Heart right ventricle (tissue), 16 donors: Measurements from ENCODE around the gene PRG2. TPM values are rescaled to one million over a fixed set of nuclear protein-coding genes. Genes with fewer than 3 reads are reported as not detected.

ENCODE experiments used
- ATAC-seq, 8 donors: fragments of 200-7000 bp; cut with Tn5 transposase; one replicate each; pipeline ENCODE4 v1.9.1; 2020; ENCODE audit warnings: mild to moderate bottlenecking in 8 of 8, moderate library complexity in 8 of 8, moderate number of reproducible peaks in 1 of 8
- DNase-seq, 2 donors: peaks; one replicate each; pipeline ENCODE4 v3.0.0-alpha.2; 2020
- H3K27ac ChIP-seq, 10 donors: fragments of 200-600 bp; sonication (generic) in 2 of 10; one replicate each; pipeline versions ENCODE4 v1.5.0 to v1.8.0; 2020 to 2022; ENCODE audit warnings: mild to moderate bottlenecking in 3 of 10
- H3K27me3 ChIP-seq, 7 donors: fragments of 200-600 bp; one replicate each; pipeline ENCODE4 v1.8.0; 2021 to 2022; ENCODE audit warnings: mild to moderate bottlenecking in 2 of 7
- H3K36me3 ChIP-seq, 9 donors: fragments of 200-600 bp; sonication (generic) in 1 of 9; one replicate each; pipeline versions ENCODE4 v1.5.0 to v1.8.0; 2020 to 2022; ENCODE audit warnings: mild to moderate bottlenecking in 2 of 9
- H3K4me1 ChIP-seq, 9 donors: fragments of 200-600 bp; sonication (generic) in 1 of 9; one replicate each; pipeline versions ENCODE4 v1.5.0 to v1.8.0; 2020 to 2022; ENCODE audit warnings: mild to moderate bottlenecking in 4 of 9
- H3K4me3 ChIP-seq, 10 donors: fragments of 200-600 bp; sonication (generic) in 2 of 10; one replicate each; pipeline versions ENCODE4 v1.5.0 to v1.8.0; 2020 to 2022; ENCODE audit warnings: mild to moderate bottlenecking in 7 of 10, moderate library complexity in 2 of 10
- H3K9me3 ChIP-seq, 11 donors: fragments of 200-600 bp in 10 of 11; sonication (generic) in 2 of 11; one replicate each; pipeline versions ENCODE4 v1.5.0 to v1.8.0; 2013 to 2022; ENCODE audit warnings: mild to moderate bottlenecking in 2 of 11, control low read depth in 1 of 11, moderate library complexity in 1 of 11
- CTCF ChIP-seq, 9 donors: fragments of 200-600 bp; sonication (generic) in 2 of 9; IDR thresholded peaks; one replicate each; pipeline versions ENCODE4 v1.5.0 to v1.8.0; 2021 to 2022; ENCODE audit warnings: antibody characterized with exemption in 9 of 9, mild to moderate bottlenecking in 5 of 9, moderate library complexity in 1 of 9
- WGBS, 2 donors: extraction: QIAGEN DNeasy Blood & Tissue Kit; methylation state at CpG; one replicate each; pipeline ENCODE4 v1.1.7; 2013; ENCODE audit warnings: inconsistent platforms in 1 of 2; 5-methylcytosine and 5-hydroxymethylcytosine counted together
- intact Hi-C, 10 donors: fragments of 100-400 bp; cut with DNase I; formaldehyde crosslinking; loops; one replicate each; pipeline versions ENCODE4 v1.11.1 to v1.14.2; 2022
- long read RNA-seq, 3 donors: library from polyadenylated mRNA; unstranded; transcript quantifications; one replicate each; pipeline ENCODE4 v2.0.0, GENCODE V29; 2020 to 2021
- polyA plus RNA-seq, 2 donors: library from polyadenylated mRNA; stranded (reverse); fragments of 200-250 nt; gene quantifications; one replicate each; pipeline ENCODE4 v1.2.3, GENCODE V29; 2013
- total RNA-seq, 10 donors: library from RNA; stranded (reverse); fragmentation: NEBNext Ultra II Directional in 3 of 10; extraction: Animal tissue kit (Norgen Biotek cat#: 25700) in 3 of 10; gene quantifications; one replicate each; pipeline versions ENCODE4 v1.2.1 to v1.2.4, GENCODE V29; 2021 to 2023
- donor health status: Arrhythmogenic right ventricular cardiomyopathy.
- donor health status: ischemic (EF 13 %, LVEDD 7.1; RV severe dilation, severe dysfunction).
- donor health status: healthy with polysubstance abuse.
- donor health status: DM: no; HTN: yes; CAD: no.
- donor health status: DM: no; HTN: no; CAD: no.
- donor health status: ischemic (EF 25% LVEDD 6.9; RV normal size, moderate dysfunction).
- donor health status: ischemic (EF 25% LVEDD 5.7; RV mildly dilated, moderate dysfunction).
- donor health status: healthy.
- donor health status: DM: yes; HTN: yes; CAD: no.
- donor health status: Ischemic cardiomyopathy.
- donor health status: ischemic (EF 35%, LVEDD 5.7; RV mildly dilated, moderate dysfunction).
- donor health status: nonischemic (EF 11% LVEDD 7.7; RV severe dilation, severe dysfunction).
- donor health status: DM: yes; HTN: yes; CAD: no.
- donor health status: PGD.
- donor health status: ischemic (EF 29% LVEDD 5.4; RV normal size, mild dysfunction).
- donor health status: nonischemic (EF 23%, LVEDD 6.1; RV moderate dilation, normal function).

The PRG2 gene
- total RNA-seq (under 1 TPM in 1 of 10 donors, not detected in 9; 0.49 TPM), polyA plus RNA-seq (not detected)
- long read RNA-seq, donor 1 = 0 reads
- long read RNA-seq, donor 2 = 0 reads
- long read RNA-seq, donor 3 = 0 reads

- 50 to 61% methylated on average over 2 of the region's 2 CpGs for WGBS, 2 donors
- no peak for DNase-seq
- H3K4me1 ChIP-seq = peaks cover 0 to 16% (median 0%) of the 10 kb centered on the region in 9 donors
- intact Hi-C loops = no loop called here
- no peaks in the 10 kb centered on the region for H3K36me3 ChIP-seq
- H3K9me3 ChIP-seq = no peaks in the 10 kb centered on the region
- no peak within 1 kb of the TSS for H3K4me3 ChIP-seq
- no peak for TF ChIP-seq CTCF (IDR thresholded peaks at IDR 0.05)
- no peak for ATAC-seq
- H3K27ac ChIP-seq = no peak within 1 kb of the TSS
- H3K27me3 ChIP-seq = no peaks in the 10 kb centered on the region
Observed at GRCh38 chr11:57390535-57390934, at the start of gene PRG2. TSS of gene PRG2 (minus strand) at chr11:57390650. CDS start at chr11:57389944, 706 bp downstream.

GRCh38 chr11:57439786-57440185, 49.3 kb upstream of the PRG2 start:
- Histone ChIP-seq H3K27ac (no peak overlapping the region), H3K4me1 (peaks cover 0 to 6% (median 0%) of the 10 kb centered on the region in 9 donors), H3K27me3 (no peaks in the 10 kb centered on the region), H3K36me3 (no peaks in the 10 kb centered on the region), H3K4me3 (no peak overlapping the region), H3K9me3 (no peaks in the 10 kb centered on the region)
- intact Hi-C loops = no loop called here
- DNase-seq (no peak), ATAC-seq (no peak)
- TF ChIP-seq CTCF (IDR thresholded peaks at IDR 0.05) = no peak
- 77 to 92% methylated on average over 6 of the region's 6 CpGs for WGBS, 2 donors

- no peak for TF ChIP-seq CTCF (IDR thresholded peaks at IDR 0.05)
- Histone ChIP-seq H3K4me3 (no peak overlapping the region), H3K4me1 (peaks cover 0 to 18% (median 0%) of the 10 kb centered on the region in 9 donors), H3K9me3 (no peaks in the 10 kb centered on the region), H3K27ac (no peak overlapping the region), H3K27me3 (no peaks in the 10 kb centered on the region), H3K36me3 (no peaks in the 10 kb centered on the region)
- 90 to 92% methylated on average over 12 of the region's 12 CpGs for WGBS, 2 donors
- DNase-seq = no peak
- intact Hi-C loops = no loop called here
- ATAC-seq = no peak
Observed at GRCh38 chr11:57438345-57439285, 48.2 kb upstream of the PRG2 start.

- WGBS, 2 donors = 87 to 88% methylated on average over 7 of the region's 7 CpGs
- Histone ChIP-seq H3K9me3 (no peaks in the 10 kb centered on the region), H3K36me3 (no peaks in the 10 kb centered on the region), H3K4me3 (no peak overlapping the region), H3K4me1 (peaks cover 0 to 38% (median 0%) of the 10 kb centered on the region in 9 donors), H3K27me3 (no peaks in the 10 kb centered on the region), H3K27ac (no peak overlapping the region)
- no peak for DNase-seq
- intact Hi-C loops = no loop called here
- ATAC-seq = no peak
- TF ChIP-seq CTCF (IDR thresholded peaks at IDR 0.05) = no peak
Observed at GRCh38 chr11:57436031-57436430, 45.6 kb upstream of the PRG2 start.
